GM12864 (cell line): ENCODE measurements around the gene SERAC1.
"Not testable (repeated sequence)": the region's sequence is repeated elsewhere in the genome, so short reads cannot be mapped to it uniquely, and the experiment has no call there.

Experiments
- DNase-seq: peaks from one replicate; pipeline ENCODE4 v3.0.0-alpha.2; 2011; ENCODE audit warnings: low read depth
- H3K4me3 ChIP-seq: 2 replicates; pipeline ENCODE4 v1.5.1; 2011; ENCODE audit warnings: mild to moderate bottlenecking, low read depth, low read length, control low read depth
- CTCF ChIP-seq: IDR thresholded peaks from 2 replicates; pipeline ENCODE4 v1.5.1; 2011; ENCODE audit warnings: low read depth, mild to moderate bottlenecking, moderate library complexity, low read length, control low read depth, inconsistent platforms; ENCODE audit errors: missing control alignments

SERAC1 gene

GRCh38 chr6:158158123-158158522, 9.9 kb downstream of the SERAC1 start:
- no peak overlapping the region for H3K4me3 ChIP-seq
- TF ChIP-seq CTCF: no peak
- no peak for DNase-seq

- TF ChIP-seq CTCF: no peak
- no peak overlapping the region for H3K4me3 ChIP-seq
- DNase-seq: no peak
Measured at GRCh38 chr6:158157064-158157764, 10.8 kb downstream of the SERAC1 start.

GRCh38 chr6:158154816-158155215, 13.2 kb downstream of the SERAC1 start:
- H3K4me3 ChIP-seq: no peak overlapping the region
- DNase-seq: no peak
- no peak for TF ChIP-seq CTCF

GRCh38 chr6:158153576-158153975, 14.5 kb downstream of the SERAC1 start:
- H3K4me3 ChIP-seq: no peak overlapping the region
- no peak for DNase-seq
- TF ChIP-seq CTCF: no peak

GRCh38 chr6:158152659-158153058, 15.4 kb downstream of the SERAC1 start:
- no peak for DNase-seq
- no peak for TF ChIP-seq CTCF
- no peak overlapping the region for H3K4me3 ChIP-seq

- DNase-seq, H3K4me3 ChIP-seq: not testable (repeated sequence)
Measured at GRCh38 chr6:158152025-158152424, 16.0 kb downstream of the SERAC1 start.

- TF ChIP-seq CTCF: no peak
- no peak overlapping the region for H3K4me3 ChIP-seq
- no peak for DNase-seq
Measured at GRCh38 chr6:158150701-158151100, 17.4 kb downstream of the SERAC1 start.
